H1 (cell line): ENCODE measurements around the gene SPDYE6. TPM values are rescaled to one million over a fixed set of nuclear protein-coding genes. Genes with fewer than 3 reads are reported as not detected.
A peak's percentile ranks its signal among the peaks of the same experiment; 100 is the strongest.

ENCODE experiments used
- ASH2L ChIP-seq: fragments of 200-600, 300-600 bp; sonication (generic); IDR thresholded peaks from one replicate; pipeline ENCODE4 v1.7.1; 2017; ENCODE audit warnings: low read length
- BRCA1 ChIP-seq: IDR thresholded peaks from 2 replicates; pipeline ENCODE4 v1.6.1; 2012; ENCODE audit warnings: low read depth, low read length, improper control_type of control experiment
- PHF8 ChIP-seq: fragments of 200-600 bp; sonication (generic); conservative IDR thresholded peaks from 2 replicates; pipeline ENCODE4 v1.7.1; 2012; ENCODE audit warnings: low read depth, mild to moderate bottlenecking, inconsistent platforms, low read length, moderate library complexity
- POU5F1 ChIP-seq: IDR thresholded peaks from 2 replicates; pipeline ENCODE4 v1.6.1; 2011; ENCODE audit warnings: low read depth, mild to moderate bottlenecking, low read length, moderate library complexity
- polyA plus RNA-seq, 7 experiments: library from polyadenylated mRNA; depleted of rRNA in 3 of 7; stranded (reverse) in 5 of 7; unstranded in 2 of 7; fragments of >200 nt in 5 of 7; fragments of 200-250 nt in 2 of 7; gene quantifications; 1 replicate in 5 of 7; 2 replicates in 1 of 7; 4 replicates in 1 of 7; pipeline versions ENCODE4 v1.2.1 to v1.2.3, GENCODE V29; 2011 to 2013; ENCODE audit warnings: missing spikeins in 2 of 7, mixed read lengths in 2 of 7
- total RNA-seq: library from RNA; stranded (reverse); fragmentation: NEBNext Ultra II Directional; extraction: Animal tissue kit (Norgen Biotek cat#: 25700); gene quantifications from 2 replicates; pipeline ENCODE4 v1.2.1, GENCODE V29; 2021
- TF ChIP-seq, protein P1 (sequence below): fragments of 300-600 bp; sonication (generic); IDR thresholded peaks from 2 replicates; pipeline ENCODE4 v1.7.1; 2012; ENCODE audit warnings: low read length, moderate library complexity, mild to moderate bottlenecking, inconsistent platforms; ENCODE audit not compliant: insufficient replicate concordance
- TF ChIP-seq, protein P2 (sequence below), 3 experiments: IDR thresholded peaks; 1 replicate in 2 of 3; 2 replicates in 1 of 3; pipeline versions ENCODE4 v1.5.1 to v1.6.1; 2011; ENCODE audit warnings: low read length in 3 of 3, mild to moderate bottlenecking in 3 of 3, inconsistent platforms in 2 of 3, low read depth in 1 of 3, moderate library complexity in 1 of 3; ENCODE audit not compliant: insufficient read depth in 1 of 3; ENCODE audit errors: control extremely low read depth in 1 of 3

Gene SPDYE6
- total and polyA plus RNA-seq, 2 of the 8 experiments (the other 6 are each of a cell fraction or from before 2014, with no cell fraction given): not detected

DNA sequence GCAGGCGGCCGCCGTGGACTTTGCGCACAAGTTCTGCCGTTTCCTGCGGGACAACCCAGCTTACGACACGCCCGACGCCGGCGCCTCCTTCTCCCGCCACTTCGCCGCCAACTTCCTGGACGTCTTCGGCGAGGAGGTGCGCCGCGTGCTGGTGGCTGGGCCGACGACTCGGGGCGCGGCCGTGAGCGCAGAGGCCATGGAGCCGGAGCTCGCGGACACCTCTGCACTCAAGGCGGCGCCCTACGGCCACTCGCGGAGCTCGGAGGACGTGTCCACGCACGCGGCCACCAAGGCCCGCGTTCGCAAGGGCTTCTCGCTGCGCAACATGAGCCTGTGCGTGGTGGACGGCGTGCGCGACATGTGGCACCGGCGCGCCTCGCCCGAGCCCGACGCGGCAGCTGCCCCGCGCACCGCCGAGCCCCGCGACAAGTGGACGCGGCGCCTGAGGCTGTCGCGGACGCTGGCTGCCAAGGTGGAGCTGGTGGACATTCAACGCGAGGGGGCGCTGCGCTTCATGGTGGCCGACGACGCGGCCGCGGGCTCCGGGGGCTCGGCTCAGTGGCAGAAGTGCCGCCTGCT is 55.5 kb downstream of the SPDYE6 start (continued):
- TF ChIP-seq, protein P1, sequence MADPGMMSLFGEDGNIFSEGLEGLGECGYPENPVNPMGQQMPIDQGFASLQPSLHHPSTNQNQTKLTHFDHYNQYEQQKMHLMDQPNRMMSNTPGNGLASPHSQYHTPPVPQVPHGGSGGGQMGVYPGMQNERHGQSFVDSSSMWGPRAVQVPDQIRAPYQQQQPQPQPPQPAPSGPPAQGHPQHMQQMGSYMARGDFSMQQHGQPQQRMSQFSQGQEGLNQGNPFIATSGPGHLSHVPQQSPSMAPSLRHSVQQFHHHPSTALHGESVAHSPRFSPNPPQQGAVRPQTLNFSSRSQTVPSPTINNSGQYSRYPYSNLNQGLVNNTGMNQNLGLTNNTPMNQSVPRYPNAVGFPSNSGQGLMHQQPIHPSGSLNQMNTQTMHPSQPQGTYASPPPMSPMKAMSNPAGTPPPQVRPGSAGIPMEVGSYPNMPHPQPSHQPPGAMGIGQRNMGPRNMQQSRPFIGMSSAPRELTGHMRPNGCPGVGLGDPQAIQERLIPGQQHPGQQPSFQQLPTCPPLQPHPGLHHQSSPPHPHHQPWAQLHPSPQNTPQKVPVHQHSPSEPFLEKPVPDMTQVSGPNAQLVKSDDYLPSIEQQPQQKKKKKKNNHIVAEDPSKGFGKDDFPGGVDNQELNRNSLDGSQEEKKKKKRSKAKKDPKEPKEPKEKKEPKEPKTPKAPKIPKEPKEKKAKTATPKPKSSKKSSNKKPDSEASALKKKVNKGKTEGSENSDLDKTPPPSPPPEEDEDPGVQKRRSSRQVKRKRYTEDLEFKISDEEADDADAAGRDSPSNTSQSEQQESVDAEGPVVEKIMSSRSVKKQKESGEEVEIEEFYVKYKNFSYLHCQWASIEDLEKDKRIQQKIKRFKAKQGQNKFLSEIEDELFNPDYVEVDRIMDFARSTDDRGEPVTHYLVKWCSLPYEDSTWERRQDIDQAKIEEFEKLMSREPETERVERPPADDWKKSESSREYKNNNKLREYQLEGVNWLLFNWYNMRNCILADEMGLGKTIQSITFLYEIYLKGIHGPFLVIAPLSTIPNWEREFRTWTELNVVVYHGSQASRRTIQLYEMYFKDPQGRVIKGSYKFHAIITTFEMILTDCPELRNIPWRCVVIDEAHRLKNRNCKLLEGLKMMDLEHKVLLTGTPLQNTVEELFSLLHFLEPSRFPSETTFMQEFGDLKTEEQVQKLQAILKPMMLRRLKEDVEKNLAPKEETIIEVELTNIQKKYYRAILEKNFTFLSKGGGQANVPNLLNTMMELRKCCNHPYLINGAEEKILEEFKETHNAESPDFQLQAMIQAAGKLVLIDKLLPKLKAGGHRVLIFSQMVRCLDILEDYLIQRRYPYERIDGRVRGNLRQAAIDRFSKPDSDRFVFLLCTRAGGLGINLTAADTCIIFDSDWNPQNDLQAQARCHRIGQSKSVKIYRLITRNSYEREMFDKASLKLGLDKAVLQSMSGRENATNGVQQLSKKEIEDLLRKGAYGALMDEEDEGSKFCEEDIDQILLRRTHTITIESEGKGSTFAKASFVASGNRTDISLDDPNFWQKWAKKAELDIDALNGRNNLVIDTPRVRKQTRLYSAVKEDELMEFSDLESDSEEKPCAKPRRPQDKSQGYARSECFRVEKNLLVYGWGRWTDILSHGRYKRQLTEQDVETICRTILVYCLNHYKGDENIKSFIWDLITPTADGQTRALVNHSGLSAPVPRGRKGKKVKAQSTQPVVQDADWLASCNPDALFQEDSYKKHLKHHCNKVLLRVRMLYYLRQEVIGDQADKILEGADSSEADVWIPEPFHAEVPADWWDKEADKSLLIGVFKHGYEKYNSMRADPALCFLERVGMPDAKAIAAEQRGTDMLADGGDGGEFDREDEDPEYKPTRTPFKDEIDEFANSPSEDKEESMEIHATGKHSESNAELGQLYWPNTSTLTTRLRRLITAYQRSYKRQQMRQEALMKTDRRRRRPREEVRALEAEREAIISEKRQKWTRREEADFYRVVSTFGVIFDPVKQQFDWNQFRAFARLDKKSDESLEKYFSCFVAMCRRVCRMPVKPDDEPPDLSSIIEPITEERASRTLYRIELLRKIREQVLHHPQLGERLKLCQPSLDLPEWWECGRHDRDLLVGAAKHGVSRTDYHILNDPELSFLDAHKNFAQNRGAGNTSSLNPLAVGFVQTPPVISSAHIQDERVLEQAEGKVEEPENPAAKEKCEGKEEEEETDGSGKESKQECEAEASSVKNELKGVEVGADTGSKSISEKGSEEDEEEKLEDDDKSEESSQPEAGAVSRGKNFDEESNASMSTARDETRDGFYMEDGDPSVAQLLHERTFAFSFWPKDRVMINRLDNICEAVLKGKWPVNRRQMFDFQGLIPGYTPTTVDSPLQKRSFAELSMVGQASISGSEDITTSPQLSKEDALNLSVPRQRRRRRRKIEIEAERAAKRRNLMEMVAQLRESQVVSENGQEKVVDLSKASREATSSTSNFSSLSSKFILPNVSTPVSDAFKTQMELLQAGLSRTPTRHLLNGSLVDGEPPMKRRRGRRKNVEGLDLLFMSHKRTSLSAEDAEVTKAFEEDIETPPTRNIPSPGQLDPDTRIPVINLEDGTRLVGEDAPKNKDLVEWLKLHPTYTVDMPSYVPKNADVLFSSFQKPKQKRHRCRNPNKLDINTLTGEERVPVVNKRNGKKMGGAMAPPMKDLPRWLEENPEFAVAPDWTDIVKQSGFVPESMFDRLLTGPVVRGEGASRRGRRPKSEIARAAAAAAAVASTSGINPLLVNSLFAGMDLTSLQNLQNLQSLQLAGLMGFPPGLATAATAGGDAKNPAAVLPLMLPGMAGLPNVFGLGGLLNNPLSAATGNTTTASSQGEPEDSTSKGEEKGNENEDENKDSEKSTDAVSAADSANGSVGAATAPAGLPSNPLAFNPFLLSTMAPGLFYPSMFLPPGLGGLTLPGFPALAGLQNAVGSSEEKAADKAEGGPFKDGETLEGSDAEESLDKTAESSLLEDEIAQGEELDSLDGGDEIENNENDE: no peak
- TF ChIP-seq BRCA1 (no peak), POU5F1 (no peak), ASH2L (peak; percentile 58), PHF8 (no peak)
- TF ChIP-seq, protein P2, sequence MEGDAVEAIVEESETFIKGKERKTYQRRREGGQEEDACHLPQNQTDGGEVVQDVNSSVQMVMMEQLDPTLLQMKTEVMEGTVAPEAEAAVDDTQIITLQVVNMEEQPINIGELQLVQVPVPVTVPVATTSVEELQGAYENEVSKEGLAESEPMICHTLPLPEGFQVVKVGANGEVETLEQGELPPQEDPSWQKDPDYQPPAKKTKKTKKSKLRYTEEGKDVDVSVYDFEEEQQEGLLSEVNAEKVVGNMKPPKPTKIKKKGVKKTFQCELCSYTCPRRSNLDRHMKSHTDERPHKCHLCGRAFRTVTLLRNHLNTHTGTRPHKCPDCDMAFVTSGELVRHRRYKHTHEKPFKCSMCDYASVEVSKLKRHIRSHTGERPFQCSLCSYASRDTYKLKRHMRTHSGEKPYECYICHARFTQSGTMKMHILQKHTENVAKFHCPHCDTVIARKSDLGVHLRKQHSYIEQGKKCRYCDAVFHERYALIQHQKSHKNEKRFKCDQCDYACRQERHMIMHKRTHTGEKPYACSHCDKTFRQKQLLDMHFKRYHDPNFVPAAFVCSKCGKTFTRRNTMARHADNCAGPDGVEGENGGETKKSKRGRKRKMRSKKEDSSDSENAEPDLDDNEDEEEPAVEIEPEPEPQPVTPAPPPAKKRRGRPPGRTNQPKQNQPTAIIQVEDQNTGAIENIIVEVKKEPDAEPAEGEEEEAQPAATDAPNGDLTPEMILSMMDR (IDR thresholded peaks at IDR 0.05; ENCODE audit: control extremely low read depth in 1 of 3, insufficient read depth in 1 of 3, low read depth in 1 of 3, low read length in 3 of 3): peak in 2 of 3 experiments; percentile 86 to 92; a peak in 3 of 4 replicates
